WTC11 (cell line): ENCODE results near the gene MACC1. TPM values are rescaled to one million over a fixed set of nuclear protein-coding genes. Genes with fewer than 3 reads are reported as not detected.
"Not testable (repeated sequence)": the region's sequence is repeated elsewhere in the genome, so short reads cannot be mapped to it uniquely, and the experiment has no call there.

ENCODE experiments used
- ATAC-seq: fragments of 200-7000 bp; cut with Tn5 transposase; 2 replicates; pipeline ENCODE4 v1.10.0; 2021; ENCODE audit warnings: mild to moderate bottlenecking, moderate library complexity
- CTCF ChIA-PET: fragments of 300-600 bp; sonication (Branson Sonifier 250); formaldehyde crosslinking; loops from one replicate; lab custom pipeline; 2021; ENCODE audit warnings: antibody characterized with exemption; lab: Charles Lee
- POLR2A ChIA-PET: fragments of 350-600 bp; sonication (Branson Sonifier 250); formaldehyde crosslinking; loops from one replicate; lab custom pipeline; 2021; ENCODE audit warnings: antibody characterized with exemption; lab: Charles Lee
- DNase-seq: peaks from one replicate; pipeline ENCODE4 v3.0.0; 2021; ENCODE audit warnings: low spot score
- H3K27ac Mint-ChIP-seq: 2 replicates; pipeline ENCODE4 v1.8.0; 2021; ENCODE audit warnings: mixed read lengths
- H3K27me3 Mint-ChIP-seq: 2 replicates; pipeline ENCODE4 v1.8.0; 2021; ENCODE audit warnings: low read depth, mild to moderate bottlenecking, moderate library complexity, mixed read lengths
- H3K36me3 Mint-ChIP-seq: 2 replicates; pipeline ENCODE4 v1.8.0; 2021; ENCODE audit warnings: mixed read lengths
- H3K4me1 Mint-ChIP-seq: 2 replicates; pipeline ENCODE4 v1.8.0; 2022; ENCODE audit warnings: mixed read lengths
- H3K4me3 Mint-ChIP-seq: 2 replicates; pipeline ENCODE4 v1.8.0; 2021; ENCODE audit warnings: mild to moderate bottlenecking, moderate library complexity, mixed read lengths
- H3K9me3 Mint-ChIP-seq: 2 replicates; pipeline ENCODE4 v1.8.0; 2021; ENCODE audit warnings: mixed read lengths
- ETV6 ChIP-seq: sonication (generic); formaldehyde crosslinking; IDR thresholded peaks from 2 replicates; pipeline ENCODE4 v1.8.1; 2022; ENCODE audit warnings: mild to moderate bottlenecking, missing genetic modification reagents
- FOXK1 ChIP-seq: sonication (generic); formaldehyde crosslinking; IDR thresholded peaks from 2 replicates; pipeline ENCODE4 v1.8.0; 2022; ENCODE audit warnings: mild to moderate bottlenecking, moderate library complexity, missing genetic modification reagents
- IRF1 ChIP-seq: sonication (generic); formaldehyde crosslinking; IDR thresholded peaks from 2 replicates; pipeline ENCODE4 v1.8.0; 2023; ENCODE audit warnings: missing genetic modification reagents
- PRDM15 ChIP-seq: sonication (generic); formaldehyde crosslinking; IDR thresholded peaks from 2 replicates; pipeline ENCODE4 v1.8.0; 2022; ENCODE audit warnings: missing genetic modification reagents
- TEAD1 ChIP-seq: sonication (generic); formaldehyde crosslinking; IDR thresholded peaks from 2 replicates; pipeline ENCODE4 v1.8.0; 2022; ENCODE audit warnings: mild to moderate bottlenecking, missing genetic modification reagents
- ZNF232 ChIP-seq: sonication (generic); formaldehyde crosslinking; IDR thresholded peaks from 2 replicates; pipeline ENCODE4 v1.8.0; 2022; ENCODE audit warnings: mild to moderate bottlenecking, missing genetic modification reagents
- total RNA-seq: library from RNA; stranded (reverse); gene quantifications from 3 replicates; pipeline ENCODE4 v1.2.3, GENCODE V29; 2021
- TF ChIP-seq, protein P1 (sequence below): sonication (generic); formaldehyde crosslinking; IDR thresholded peaks from 2 replicates; pipeline ENCODE4 v1.8.1; 2023; ENCODE audit warnings: mild to moderate bottlenecking, missing genetic modification reagents, borderline replicate concordance
- TF ChIP-seq, protein P2 (sequence below): fragments of 250-450 bp; sonication (Bioruptor Pico); IDR thresholded peaks from 2 replicates; pipeline ENCODE4 v1.9.0; 2021; ENCODE audit warnings: mild to moderate bottlenecking
- TF ChIP-seq, protein P3 (sequence below): sonication (generic); formaldehyde crosslinking; IDR thresholded peaks from 2 replicates; pipeline ENCODE4 v1.8.1; 2023; ENCODE audit warnings: mild to moderate bottlenecking, missing genetic modification reagents, moderate library complexity
- TF ChIP-seq, protein P4 (sequence below): fragments of 250-450 bp; sonication (Bioruptor Pico); conservative IDR thresholded peaks from 2 replicates; pipeline ENCODE4 v1.9.0; 2021; ENCODE audit warnings: mild to moderate bottlenecking

The MACC1 gene
- total RNA-seq, 1 experiment from 2014 or later = 14.6 TPM

GRCh38 chr7:20126060-20126459 lies 91.1 kb downstream of the MACC1 start:
- TF ChIP-seq IRF1 (CRISPR knock-in tag) (peak; percentile 87), FOXK1 (CRISPR knock-in tag) (0 out of 2 replicates have a peak, but pooled peaks have one; percentile 64), ETV6 (peak; percentile 63; the same call in 1 of the 2 replicates), TEAD1 (CRISPR knock-in tag) (peak; percentile 94)
- TF ChIP-seq, protein P1, sequence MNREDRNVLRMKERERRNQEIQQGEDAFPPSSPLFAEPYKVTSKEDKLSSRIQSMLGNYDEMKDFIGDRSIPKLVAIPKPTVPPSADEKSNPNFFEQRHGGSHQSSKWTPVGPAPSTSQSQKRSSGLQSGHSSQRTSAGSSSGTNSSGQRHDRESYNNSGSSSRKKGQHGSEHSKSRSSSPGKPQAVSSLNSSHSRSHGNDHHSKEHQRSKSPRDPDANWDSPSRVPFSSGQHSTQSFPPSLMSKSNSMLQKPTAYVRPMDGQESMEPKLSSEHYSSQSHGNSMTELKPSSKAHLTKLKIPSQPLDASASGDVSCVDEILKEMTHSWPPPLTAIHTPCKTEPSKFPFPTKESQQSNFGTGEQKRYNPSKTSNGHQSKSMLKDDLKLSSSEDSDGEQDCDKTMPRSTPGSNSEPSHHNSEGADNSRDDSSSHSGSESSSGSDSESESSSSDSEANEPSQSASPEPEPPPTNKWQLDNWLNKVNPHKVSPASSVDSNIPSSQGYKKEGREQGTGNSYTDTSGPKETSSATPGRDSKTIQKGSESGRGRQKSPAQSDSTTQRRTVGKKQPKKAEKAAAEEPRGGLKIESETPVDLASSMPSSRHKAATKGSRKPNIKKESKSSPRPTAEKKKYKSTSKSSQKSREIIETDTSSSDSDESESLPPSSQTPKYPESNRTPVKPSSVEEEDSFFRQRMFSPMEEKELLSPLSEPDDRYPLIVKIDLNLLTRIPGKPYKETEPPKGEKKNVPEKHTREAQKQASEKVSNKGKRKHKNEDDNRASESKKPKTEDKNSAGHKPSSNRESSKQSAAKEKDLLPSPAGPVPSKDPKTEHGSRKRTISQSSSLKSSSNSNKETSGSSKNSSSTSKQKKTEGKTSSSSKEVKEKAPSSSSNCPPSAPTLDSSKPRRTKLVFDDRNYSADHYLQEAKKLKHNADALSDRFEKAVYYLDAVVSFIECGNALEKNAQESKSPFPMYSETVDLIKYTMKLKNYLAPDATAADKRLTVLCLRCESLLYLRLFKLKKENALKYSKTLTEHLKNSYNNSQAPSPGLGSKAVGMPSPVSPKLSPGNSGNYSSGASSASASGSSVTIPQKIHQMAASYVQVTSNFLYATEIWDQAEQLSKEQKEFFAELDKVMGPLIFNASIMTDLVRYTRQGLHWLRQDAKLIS (CRISPR knock-in tag) = peak; percentile 74; the same call in 1 of the 2 replicates
- TF ChIP-seq, protein P2, sequence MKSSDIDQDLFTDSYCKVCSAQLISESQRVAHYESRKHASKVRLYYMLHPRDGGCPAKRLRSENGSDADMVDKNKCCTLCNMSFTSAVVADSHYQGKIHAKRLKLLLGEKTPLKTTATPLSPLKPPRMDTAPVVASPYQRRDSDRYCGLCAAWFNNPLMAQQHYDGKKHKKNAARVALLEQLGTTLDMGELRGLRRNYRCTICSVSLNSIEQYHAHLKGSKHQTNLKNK (CRISPR knock-in tag) = peak; percentile 44; the same call in 1 of the 2 replicates
- TF ChIP-seq, protein P3, sequence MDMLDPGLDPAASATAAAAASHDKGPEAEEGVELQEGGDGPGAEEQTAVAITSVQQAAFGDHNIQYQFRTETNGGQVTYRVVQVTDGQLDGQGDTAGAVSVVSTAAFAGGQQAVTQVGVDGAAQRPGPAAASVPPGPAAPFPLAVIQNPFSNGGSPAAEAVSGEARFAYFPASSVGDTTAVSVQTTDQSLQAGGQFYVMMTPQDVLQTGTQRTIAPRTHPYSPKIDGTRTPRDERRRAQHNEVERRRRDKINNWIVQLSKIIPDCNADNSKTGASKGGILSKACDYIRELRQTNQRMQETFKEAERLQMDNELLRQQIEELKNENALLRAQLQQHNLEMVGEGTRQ (CRISPR knock-in tag) = 0 out of 2 replicates have a peak, but pooled peaks have one; percentile 40
- TF ChIP-seq, all 79 proteins: peak for 7; not testable (repeated sequence) for 72
- H3K4me3 Mint-ChIP-seq, H3K9me3 Mint-ChIP-seq, POLR2A ChIA-PET, H3K27ac Mint-ChIP-seq, H3K27me3 Mint-ChIP-seq: not testable (repeated sequence)
- ATAC-seq (peak; percentile 8), DNase-seq (peak; percentile 56)
- H3K4me1 Mint-ChIP-seq = peaks cover 56% of the 10 kb centered on the region
- CTCF ChIA-PET = interaction anchor here (1.7 kb wide), 1 partner anchor 47 kb away, joined by 5 read pairs; no protein-coding TSS in a partner anchor
- peaks cover 16% of the 10 kb centered on the region for H3K36me3 Mint-ChIP-seq

GRCh38 chr7:20124087-20124486 lies 93.1 kb downstream of the MACC1 start:
- not testable (repeated sequence) for H3K36me3 Mint-ChIP-seq, H3K27me3 Mint-ChIP-seq, H3K27ac Mint-ChIP-seq, H3K4me3 Mint-ChIP-seq, DNase-seq, H3K9me3 Mint-ChIP-seq
- peak; percentile 13; the same call in 1 of the 2 replicates for ATAC-seq
- CTCF ChIA-PET = interaction anchor here (0.9 to 1.4 kb wide), 3 partner anchors 140 to 376 kb away, joined by 4 read pairs; no protein-coding TSS in a partner anchor
- POLR2A ChIA-PET = interaction anchor here (1.2 kb wide), 1 partner anchor 206 kb away, joined by 3 read pairs; the partner anchor contains the start of gene ITGB8
- H3K4me1 Mint-ChIP-seq = peaks cover 53% of the 10 kb centered on the region
- TF ChIP-seq, protein P4, sequence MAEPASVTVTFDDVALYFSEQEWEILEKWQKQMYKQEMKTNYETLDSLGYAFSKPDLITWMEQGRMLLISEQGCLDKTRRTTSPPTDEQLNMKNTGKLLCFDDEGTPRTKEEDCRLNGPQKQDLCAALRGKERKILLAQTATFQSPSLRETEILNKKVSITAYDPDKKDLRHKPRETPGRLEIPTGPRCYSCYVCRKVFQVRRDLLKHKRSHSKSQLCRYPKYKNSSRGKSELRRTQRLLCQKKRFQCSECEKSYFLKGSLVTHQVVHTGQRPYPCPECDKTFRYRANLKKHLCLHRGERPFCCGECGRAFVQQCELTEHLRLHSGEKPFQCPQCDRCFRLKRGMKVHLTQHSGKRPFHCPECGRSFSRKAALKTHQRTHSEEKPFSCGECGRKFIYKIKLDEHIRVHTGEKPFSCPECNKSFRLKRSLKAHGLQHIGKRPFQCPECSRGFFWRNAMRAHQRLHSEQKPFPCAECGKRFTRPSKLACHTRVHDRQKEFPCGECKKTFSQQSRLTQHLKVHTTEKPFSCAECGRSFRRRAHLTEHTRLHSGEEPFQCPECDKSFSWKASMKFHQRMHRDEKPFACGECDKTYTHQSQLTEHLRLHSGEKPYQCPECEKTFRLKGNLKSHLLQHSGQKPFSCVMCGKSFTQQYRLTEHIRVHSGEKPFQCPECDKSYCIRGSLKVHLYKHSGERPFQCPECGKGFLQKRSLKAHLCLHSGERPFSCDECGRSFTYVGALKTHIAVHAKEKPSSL = 0 out of 2 replicates have a peak, but pooled peaks have one; percentile 46
- peak; percentile 89 for TF ChIP-seq PRDM15 (CRISPR knock-in tag)
- TF ChIP-seq ZNF232 (CRISPR knock-in tag) = 0 out of 2 replicates have a peak, but pooled peaks have one; percentile 27
